G401 (cell line): ENCODE results near the gene HORMAD2. TPM values are rescaled to one million over a fixed set of nuclear protein-coding genes. Genes with fewer than 3 reads are reported as not detected.
A peak's percentile ranks its signal among the peaks of the same experiment; 100 is the strongest.
"Not testable (repeated sequence)": the region's sequence is repeated elsewhere in the genome, so short reads cannot be mapped to it uniquely, and the experiment has no call there.

Source experiments
- DNase-seq: peaks from one replicate; pipeline ENCODE4 v3.0.0-alpha.2; 2015; ENCODE audit warnings: low spot score
- in situ Hi-C: cut with HindIII; loops from 2 replicates; pipeline ENCODE4 v1.10.0; 2016; ENCODE audit warnings: low sequenced_read_pairs, mixed read lengths
- total RNA-seq: library from RNA; depleted of rRNA; stranded (reverse); fragments of >200 nt; shearing (Covaris generic); gene quantifications from 2 replicates; pipeline ENCODE4 v1.2.3, GENCODE V29; 2014; rRNA removed

The HORMAD2 gene
- total RNA-seq, 1 experiment from 2014 or later = not detected

- in situ Hi-C loops, DNase-seq: not testable (repeated sequence)
These were observed 136.0 kb downstream of the HORMAD2 start for GRCh38 chr22:30216272-30216671.

DNA sequence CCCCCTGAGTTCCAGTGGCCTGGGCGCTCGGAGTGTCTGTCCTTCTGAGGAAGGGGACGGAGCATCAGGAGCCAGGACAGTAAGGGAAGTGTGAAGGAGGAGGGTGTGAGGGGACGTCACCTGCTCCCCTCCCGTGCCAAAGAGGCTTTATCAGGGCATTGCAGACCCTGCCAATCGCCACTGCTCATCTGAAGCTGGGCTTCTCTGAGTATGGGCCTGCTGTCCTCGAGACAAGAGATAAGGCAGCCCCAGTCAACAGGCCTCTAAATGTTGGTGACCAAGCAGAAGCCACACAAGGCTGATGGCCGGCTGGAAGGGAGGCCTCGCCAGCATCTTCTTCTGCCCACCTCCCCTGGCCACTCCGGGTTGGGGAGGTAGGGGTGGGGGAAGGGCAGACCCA, 136.4 kb downstream of the HORMAD2 start:
- no peak for DNase-seq
- in situ Hi-C loops = no loop called here

DNA sequence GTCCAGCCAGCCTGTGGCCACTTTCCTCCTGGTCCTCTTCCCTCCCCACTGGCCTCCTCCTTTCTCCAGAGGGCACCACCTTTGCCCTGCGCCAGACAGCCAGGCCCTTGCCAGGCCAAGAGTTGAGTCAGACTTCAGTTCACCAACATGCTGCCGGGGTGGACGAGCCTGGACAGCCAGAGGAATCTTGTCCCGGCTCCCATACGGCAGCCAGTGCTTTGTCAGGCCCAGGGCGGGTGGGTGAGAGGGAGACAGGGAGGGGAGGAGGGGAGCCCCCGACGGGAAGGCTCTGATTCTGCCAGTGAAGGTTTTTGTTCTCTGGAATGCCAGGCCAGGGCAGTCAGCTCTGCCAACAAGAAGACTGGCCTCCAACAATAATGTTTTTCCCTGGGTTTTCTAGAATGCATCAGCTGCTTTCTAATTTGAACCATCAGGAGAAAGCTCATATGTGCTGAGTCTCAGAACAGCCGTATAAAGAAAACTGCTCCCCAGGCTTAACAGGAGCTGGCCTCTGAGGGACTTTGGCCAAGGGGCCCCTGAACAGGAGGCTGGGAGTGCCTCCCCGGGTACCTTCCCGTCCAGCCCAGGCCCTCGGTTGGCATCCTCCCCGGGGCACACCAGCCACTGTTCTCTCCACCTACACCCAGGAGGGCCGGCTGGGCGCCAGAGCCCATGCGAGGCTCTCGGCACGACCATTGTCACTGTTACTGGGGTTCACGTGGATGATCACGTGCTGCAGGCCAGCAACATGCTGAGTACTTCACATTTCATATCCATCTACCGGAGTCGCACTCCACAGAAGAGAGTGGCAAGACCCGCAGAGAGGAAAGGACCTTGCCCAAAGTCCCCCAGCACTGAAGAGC, 137.7 kb downstream of the HORMAD2 start:
- in situ Hi-C loops = no loop called here
- peak; percentile 66 for DNase-seq

- in situ Hi-C loops = no loop called here
- no peak for DNase-seq
These were observed 138.9 kb downstream of the HORMAD2 start for GRCh38 chr22:30219049-30219654.

DNA sequence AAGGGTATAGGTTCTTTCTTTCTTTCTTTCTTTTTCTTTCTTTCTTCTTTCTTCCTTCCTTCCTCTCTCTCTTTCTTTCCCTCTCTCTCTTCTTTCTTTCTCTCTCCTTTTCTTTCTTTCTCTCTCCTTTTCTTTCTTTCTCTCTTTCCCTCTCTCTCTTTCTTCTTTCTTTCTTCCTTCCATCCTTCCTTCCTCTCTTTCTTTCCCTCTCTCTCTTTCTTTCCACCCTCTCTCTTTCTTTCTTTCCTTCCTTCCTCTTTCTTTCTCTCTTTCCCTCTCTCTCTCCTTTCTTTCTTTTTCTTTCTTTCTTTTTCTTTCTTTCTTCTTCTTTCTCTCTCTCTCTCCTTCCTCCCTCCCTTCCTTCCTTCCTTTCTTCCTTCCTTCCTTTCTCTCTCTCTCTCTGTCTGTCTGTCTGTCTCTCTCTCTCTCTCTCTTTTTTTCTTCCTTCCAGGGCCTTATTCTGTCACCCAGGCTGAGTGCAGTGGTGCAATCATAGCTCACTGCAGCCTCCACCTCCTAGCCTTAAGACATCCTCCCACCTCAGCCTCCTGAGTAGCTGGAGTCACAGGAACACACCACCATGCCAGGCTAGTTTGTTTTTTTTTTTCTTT, 139.5 kb downstream of the HORMAD2 start:
- DNase-seq = no peak
- in situ Hi-C loops = no loop called here

- DNase-seq = no peak
- in situ Hi-C loops = no loop called here
These were observed 140.2 kb downstream of the HORMAD2 start for GRCh38 chr22:30220338-30221012.

GRCh38 chr22:30221121-30221992, 141.1 kb downstream of the HORMAD2 start:
- in situ Hi-C loops = no loop called here
- no peak for DNase-seq

DNA sequence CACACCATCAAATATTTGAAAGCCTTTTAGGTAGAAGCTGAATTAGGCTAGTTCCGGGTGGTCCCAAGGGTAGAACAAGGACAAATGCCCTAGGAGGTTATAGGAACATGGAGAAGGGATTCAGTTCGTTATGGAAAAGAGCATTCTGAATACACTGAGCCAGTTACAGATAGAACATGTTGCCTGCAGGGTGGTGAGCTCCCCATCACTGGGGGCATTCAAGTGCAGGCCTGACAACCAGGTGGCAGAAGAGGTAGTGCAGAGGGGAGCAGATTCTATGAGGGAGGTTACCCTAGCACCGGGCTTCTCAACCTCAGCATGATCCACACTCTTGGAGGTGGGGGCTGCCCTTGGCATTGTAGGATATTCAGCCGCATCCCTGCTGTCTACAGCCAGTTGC, 142.1 kb downstream of the HORMAD2 start:
- in situ Hi-C loops = no loop called here
- DNase-seq = no peak

DNA sequence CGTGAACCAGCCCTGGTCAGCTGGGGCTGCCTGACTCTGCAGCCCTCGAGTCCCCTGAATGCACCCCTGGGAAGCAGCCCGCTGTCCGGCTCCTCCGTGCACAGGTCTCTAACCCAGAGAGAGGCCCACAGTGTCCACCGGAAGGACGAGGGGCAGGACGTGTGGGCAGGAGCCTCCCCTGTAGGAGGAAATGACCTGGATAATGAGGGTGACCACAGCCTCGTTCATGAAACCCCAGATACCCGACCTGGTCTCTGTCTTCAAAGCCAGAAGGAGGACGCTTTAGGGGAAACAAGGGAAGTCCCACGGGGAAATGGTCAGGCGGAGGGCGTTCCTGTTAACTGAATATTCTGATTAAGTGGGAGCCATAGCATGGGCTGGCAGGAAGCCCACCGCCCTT, 143.0 kb downstream of the HORMAD2 start:
- in situ Hi-C loops = no loop called here
- DNase-seq = no peak

- in situ Hi-C loops = no loop called here
- no peak for DNase-seq
These were observed 144.0 kb downstream of the HORMAD2 start for GRCh38 chr22:30224161-30224857.

DNA sequence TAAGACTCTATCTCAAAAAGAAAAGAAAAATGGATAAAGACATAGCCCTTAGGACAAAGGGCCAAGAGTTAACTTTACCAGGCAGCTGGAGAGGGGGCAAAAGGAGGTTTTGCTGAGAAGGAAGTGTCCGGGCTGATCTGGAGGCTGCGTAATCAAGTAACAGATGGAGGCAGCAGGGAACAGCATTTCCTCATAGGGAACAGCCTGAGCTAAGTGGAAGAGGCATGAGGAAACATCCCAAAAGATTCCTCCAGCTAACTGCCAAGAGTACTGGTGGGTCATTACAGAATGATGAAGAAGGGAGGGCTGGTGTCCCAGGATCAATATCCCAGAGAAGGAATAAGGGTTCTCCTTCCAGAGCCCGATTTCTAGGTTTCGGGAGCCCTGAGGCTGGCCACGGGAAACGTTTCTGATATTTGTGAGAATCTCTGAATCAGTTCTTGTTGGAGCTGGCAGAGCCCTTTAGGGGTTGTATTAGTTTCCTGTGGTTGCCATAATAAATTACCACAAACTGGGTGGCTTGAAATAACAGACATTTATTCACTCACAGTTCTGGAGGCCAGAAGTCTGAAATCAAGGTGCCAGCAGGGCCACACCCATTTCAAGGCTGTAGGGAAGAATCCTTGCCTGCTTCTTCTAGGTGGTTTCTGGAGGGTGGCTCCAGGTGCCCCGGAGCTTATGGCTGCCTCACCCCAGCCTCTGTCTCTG, 145.1 kb downstream of the HORMAD2 start:
- no peak for DNase-seq
- in situ Hi-C loops = no loop called here

DNA sequence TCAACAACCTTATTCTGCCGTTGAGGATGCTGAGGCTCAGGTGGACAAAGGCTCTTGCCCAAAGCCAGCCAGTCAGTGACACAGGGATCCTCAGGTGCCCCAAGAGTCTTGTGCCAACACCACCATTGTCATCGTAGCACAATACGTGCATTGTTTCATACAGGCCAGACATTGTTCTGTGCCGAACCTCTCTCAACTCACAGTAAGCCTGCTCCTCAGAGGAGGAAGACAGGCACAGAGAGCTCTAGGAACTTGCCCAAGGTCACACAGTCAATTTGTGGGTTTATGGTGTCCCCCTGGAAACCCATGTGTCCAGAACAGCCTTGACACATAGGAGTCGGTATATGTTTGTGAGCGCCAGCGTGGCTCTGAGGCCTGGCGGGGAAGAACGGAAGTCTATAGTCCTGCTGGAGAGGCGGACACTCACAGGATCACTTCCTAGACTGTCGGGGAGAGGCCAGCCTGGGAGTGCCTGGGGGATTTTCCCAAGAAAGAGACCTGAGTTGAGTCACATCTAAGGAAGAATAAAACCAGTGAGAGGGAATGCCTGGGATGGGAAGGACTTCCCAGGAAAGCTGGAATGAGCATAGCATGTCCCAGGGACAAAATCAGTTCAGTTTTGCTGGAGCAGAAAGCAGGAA, 146.0 kb downstream of the HORMAD2 start:
- in situ Hi-C loops = no loop called here
- DNase-seq = no peak

Other genes starting within 250 kb of the HORMAD2 start
- 31.1 and 51.5 TPM in 2 replicates for gene ASCC2, start 242.2 kb upstream of the HORMAD2 start, total RNA-seq
- gene MTMR3, start 197.3 kb upstream of the HORMAD2 start, total RNA-seq = 23.9 and 25.9 TPM in 2 replicates
- gene LIF, start 166.3 kb downstream of the HORMAD2 start, total RNA-seq = 24.5 and 36.5 TPM in 2 replicates
- not detected in 2 replicates for gene OSM, start 186.4 kb downstream of the HORMAD2 start, total RNA-seq
- gene CASTOR1, start 209.0 kb downstream of the HORMAD2 start, total RNA-seq = 9.8 and 11.3 TPM in 2 replicates
- gene TBC1D10A, start 246.5 kb downstream of the HORMAD2 start, total RNA-seq = 12.8 and 31.0 TPM in 2 replicates